ENCODE measurements around the gene DDIT4L. TPM values are rescaled to one million over a fixed set of nuclear protein-coding genes. Genes with fewer than 3 reads are reported as not detected.

The DDIT4L gene
- total and polyA plus RNA-seq, 2 donors (not counting 1 experiment from before 2014, with no cell fraction given), result not detected

GRCh38 chr4:100168521-100168920 lies 21.7 kb downstream of the DDIT4L start:
- peaks cover 22% of the 10 kb centered on the region for H3K4me1 Mint-ChIP-seq
- intact Hi-C loops (cut with micrococcal nuclease), result no loop called here

More at GRCh38 chr4:100168521-100168920, 21.7 kb downstream of the DDIT4L start:
- ChIA-PET POLR2A (no interaction called here), CTCF (no interaction called here)
- DNase-seq (no peak), ATAC-seq (ENCODE audit: low read depth) (no peak)
- Mint-ChIP-seq H3K9me3 (ENCODE audit: insufficient read depth) (no peaks in the 10 kb centered on the region), H3K27ac (no peak overlapping the region), H3K4me3 (no peak overlapping the region), H3K27me3 (no peaks in the 10 kb centered on the region)
- H3K27ac ChIP-seq (ENCODE audit: low read length in 2 of 2), result no peak overlapping the region
- WGBS (ENCODE audit: insufficient coverage), result no CpG with 5 or more reads among the region's 5 CpGs
- no peaks in the 10 kb centered on the region for H3K9me3 ChIP-seq (ENCODE audit: control extremely low read depth in 1 of 3, control insufficient read depth in 2 of 3, insufficient read depth in 1 of 3, low read length in 2 of 3)
- no peaks in the 10 kb centered on the region for H3K36me3 ChIP-seq (replicated peaks in 1 of 2; ENCODE audit: control extremely low read depth in 1 of 2, control insufficient read depth in 1 of 2, extremely low read depth in 1 of 2, insufficient read depth in 2 of 2, low read length in 1 of 2)
- H3K79me2 ChIP-seq (ENCODE audit: control insufficient read depth, insufficient read depth, low read length), result no peaks in the 10 kb centered on the region
- H3K4me3 ChIP-seq (ENCODE audit: control extremely low read depth in 1 of 5, extremely low read depth in 1 of 5, insufficient read depth in 1 of 5, low read depth in 2 of 5, low read length in 4 of 5), result no peak overlapping the region
- no peaks in the 10 kb centered on the region for H3K27me3 ChIP-seq (replicated peaks in 1 of 4; ENCODE audit: control extremely low read depth in 1 of 4, control insufficient read depth in 3 of 4, insufficient read depth in 4 of 4, low read length in 3 of 4)
- H3K9ac ChIP-seq (ENCODE audit: low read length), result no peak overlapping the region
- H3K4me1 ChIP-seq (ENCODE audit: control insufficient read depth in 2 of 2, insufficient read depth in 2 of 2, low read length in 2 of 2), result peaks cover 0 to 5% of the 10 kb centered on the region in 2 donors
- H2AFZ ChIP-seq (ENCODE audit: insufficient read depth, low read depth, low read length, poor library complexity, severe bottlenecking), result no peak overlapping the region
- H3K4me2 ChIP-seq (replicated peaks; ENCODE audit: low read depth, low read length, poor library complexity, severe bottlenecking), result no peak overlapping the region
- TF ChIP-seq CTCF (IDR thresholded peaks at IDR 0.05) (no peak), EZH2 (IDR thresholded peaks at IDR 0.05; ENCODE audit: borderline replicate concordance, insufficient read depth, low read depth, low read length, poor library complexity, severe bottlenecking) (no peak)
- H4K20me1 ChIP-seq (ENCODE audit: control insufficient read depth, insufficient read depth, low read length, poor library complexity, severe bottlenecking), result no peaks in the 10 kb centered on the region

Data from B cell (primary cell).